ENCODE data around the gene CNTN5. TPM values are rescaled to one million over a fixed set of nuclear protein-coding genes. Genes with fewer than 3 reads are reported as not detected.

CNTN5 gene
- total and polyA plus RNA-seq, 2 donors (not counting 1 experiment from before 2014, with no cell fraction given), result not detected

- H3K9me3 ChIP-seq (ENCODE audit: control extremely low read depth in 1 of 3, control insufficient read depth in 2 of 3, insufficient read depth in 1 of 3, low read length in 2 of 3), result no peaks in the 10 kb centered on the region
- no peaks in the 10 kb centered on the region for H4K20me1 ChIP-seq (ENCODE audit: control insufficient read depth, insufficient read depth, low read length, poor library complexity, severe bottlenecking)
- H3K9ac ChIP-seq (ENCODE audit: low read length), result no peak overlapping the region
- Mint-ChIP-seq H3K27me3 (no peaks in the 10 kb centered on the region), H3K4me3 (no peak overlapping the region), H3K27ac (no peak overlapping the region), H3K4me1 (no peaks in the 10 kb centered on the region), H3K9me3 (ENCODE audit: insufficient read depth) (peaks cover 4% of the 10 kb centered on the region)
- no CpG with 5 or more reads among the region's 1 CpG for WGBS (ENCODE audit: insufficient coverage)
- H3K79me2 ChIP-seq (ENCODE audit: control insufficient read depth, insufficient read depth, low read length), result no peaks in the 10 kb centered on the region
- no peak for TF ChIP-seq EZH2 (IDR thresholded peaks at IDR 0.05; ENCODE audit: borderline replicate concordance, insufficient read depth, low read depth, low read length, poor library complexity, severe bottlenecking)
- TF ChIP-seq CTCF (IDR thresholded peaks at IDR 0.05), result no peak
- ChIA-PET POLR2A (no interaction called here), CTCF (no interaction called here)
- intact Hi-C loops (cut with micrococcal nuclease), result no loop called here
- no peaks in the 10 kb centered on the region for H3K27me3 ChIP-seq (replicated peaks in 1 of 4; ENCODE audit: control extremely low read depth in 1 of 4, control insufficient read depth in 3 of 4, insufficient read depth in 4 of 4, low read length in 3 of 4)
- DNase-seq (no peak), ATAC-seq (ENCODE audit: low read depth) (no peak)
- no peaks in the 10 kb centered on the region for H3K36me3 ChIP-seq (replicated peaks in 1 of 2; ENCODE audit: control extremely low read depth in 1 of 2, control insufficient read depth in 1 of 2, extremely low read depth in 1 of 2, insufficient read depth in 2 of 2, low read length in 1 of 2)
- H2AFZ ChIP-seq (ENCODE audit: insufficient read depth, low read depth, low read length, poor library complexity, severe bottlenecking), result no peak overlapping the region
- no peak overlapping the region for H3K4me2 ChIP-seq (replicated peaks; ENCODE audit: low read depth, low read length, poor library complexity, severe bottlenecking)
- H3K27ac ChIP-seq (ENCODE audit: low read length in 2 of 2), result no peak overlapping the region
- no peaks in the 10 kb centered on the region for H3K4me1 ChIP-seq (ENCODE audit: control insufficient read depth in 2 of 2, insufficient read depth in 2 of 2, low read length in 2 of 2)
- no peak overlapping the region for H3K4me3 ChIP-seq (ENCODE audit: control extremely low read depth in 1 of 5, extremely low read depth in 1 of 5, insufficient read depth in 1 of 5, low read depth in 2 of 5, low read length in 4 of 5)
These were observed 992.3 kb downstream of the CNTN5 start for GRCh38 chr11:100013011-100013410.

- Histone ChIP-seq H3K27ac (ENCODE audit: low read length in 2 of 2) (no peak overlapping the region), H4K20me1 (ENCODE audit: control insufficient read depth, insufficient read depth, low read length, poor library complexity, severe bottlenecking) (no peaks in the 10 kb centered on the region), H3K9me3 (ENCODE audit: control extremely low read depth in 1 of 3, control insufficient read depth in 2 of 3, insufficient read depth in 1 of 3, low read length in 2 of 3) (peaks cover 0 to 7% (median 2%) of the 10 kb centered on the region in 3 donors), H3K4me1 (ENCODE audit: control insufficient read depth in 2 of 2, insufficient read depth in 2 of 2, low read length in 2 of 2) (no peaks in the 10 kb centered on the region), H3K36me3 (replicated peaks in 1 of 2; ENCODE audit: control extremely low read depth in 1 of 2, control insufficient read depth in 1 of 2, extremely low read depth in 1 of 2, insufficient read depth in 2 of 2, low read length in 1 of 2) (no peaks in the 10 kb centered on the region), H2AFZ (ENCODE audit: insufficient read depth, low read depth, low read length, poor library complexity, severe bottlenecking) (no peak overlapping the region), H3K4me3 (ENCODE audit: control extremely low read depth in 1 of 5, extremely low read depth in 1 of 5, insufficient read depth in 1 of 5, low read depth in 2 of 5, low read length in 4 of 5) (no peak overlapping the region), H3K79me2 (ENCODE audit: control insufficient read depth, insufficient read depth, low read length) (no peaks in the 10 kb centered on the region), H3K27me3 (replicated peaks in 1 of 4; ENCODE audit: control extremely low read depth in 1 of 4, control insufficient read depth in 3 of 4, insufficient read depth in 4 of 4, low read length in 3 of 4) (no peaks in the 10 kb centered on the region), H3K4me2 (replicated peaks; ENCODE audit: low read depth, low read length, poor library complexity, severe bottlenecking) (no peak overlapping the region), H3K9ac (ENCODE audit: low read length) (no peak overlapping the region)
- Mint-ChIP-seq H3K4me3 (no peak overlapping the region), H3K27ac (no peak overlapping the region), H3K4me1 (no peaks in the 10 kb centered on the region), H3K27me3 (no peaks in the 10 kb centered on the region), H3K9me3 (ENCODE audit: insufficient read depth) (no peaks in the 10 kb centered on the region)
- TF ChIP-seq EZH2 (IDR thresholded peaks at IDR 0.05; ENCODE audit: borderline replicate concordance, insufficient read depth, low read depth, low read length, poor library complexity, severe bottlenecking) (no peak), CTCF (IDR thresholded peaks at IDR 0.05) (no peak)
- no CpG with 5 or more reads among the region's 1 CpG for WGBS (ENCODE audit: insufficient coverage)
- DNase-seq (no peak), ATAC-seq (ENCODE audit: low read depth) (no peak)
- ChIA-PET POLR2A (no interaction called here), CTCF (no interaction called here)
- intact Hi-C loops (cut with micrococcal nuclease), result no loop called here
These were observed 1011.2 kb downstream of the CNTN5 start for GRCh38 chr11:100031973-100032372.

Data from B cell (primary cell).